MM.1S (cell line): ENCODE measurements around the gene RNASEL.

Source experiments
- DNase-seq: peaks from one replicate; pipeline ENCODE4 v3.0.0-alpha.2; 2015
- H2AFZ ChIP-seq: fragments of 300-600 bp; sonication (generic); 2 replicates; pipeline ENCODE4 v1.6.0; 2016; ENCODE audit warnings: antibody characterized with exemption, low read length
- H3F3A ChIP-seq: fragments of 300-600 bp; sonication (generic); 2 replicates; pipeline ENCODE4 v1.6.1; 2016; ENCODE audit warnings: mild to moderate bottlenecking, antibody characterized with exemption, low read length, moderate library complexity, mixed read lengths; ENCODE audit not compliant: insufficient read depth
- H3K27ac ChIP-seq: fragments of 300-600 bp; sonication (generic); 2 replicates; pipeline ENCODE4 v1.5.1; 2016; ENCODE audit warnings: mild to moderate bottlenecking, low read length
- H3K27me3 ChIP-seq: fragments of 300-600 bp; sonication (generic); replicated peaks from 2 replicates; pipeline ENCODE4 v1.6.0; 2016; ENCODE audit warnings: low read length; ENCODE audit not compliant: insufficient read depth
- H3K36me3 ChIP-seq: fragments of 300-600 bp; sonication (generic); replicated peaks from 2 replicates; pipeline ENCODE4 v1.6.1; 2016; ENCODE audit warnings: mild to moderate bottlenecking, low read length, mixed read lengths; ENCODE audit not compliant: insufficient read depth
- H3K4me1 ChIP-seq: fragments of 300-600 bp; sonication (generic); 2 replicates; pipeline ENCODE4 v1.6.1; 2016; ENCODE audit warnings: low read length, mixed read lengths
- H3K4me2 ChIP-seq: fragments of 300-600 bp; sonication (generic); 2 replicates; pipeline ENCODE4 v1.6.0; 2016; ENCODE audit warnings: low read depth, low read length
- H3K4me3 ChIP-seq: fragments of 300-600 bp; sonication (generic); 2 replicates; pipeline ENCODE4 v1.5.1; 2016; ENCODE audit warnings: low read length, mixed read lengths
- H3K79me2 ChIP-seq: fragments of 300-600 bp; sonication (generic); 2 replicates; pipeline ENCODE4 v1.6.1; 2016; ENCODE audit warnings: mixed run types, low read length, mixed read lengths
- H3K9ac ChIP-seq: fragments of 300-600 bp; sonication (generic); 2 replicates; pipeline ENCODE4 v1.6.1; 2016; ENCODE audit warnings: low read length, mixed read lengths
- H3K9me2 ChIP-seq: fragments of 300-600 bp; sonication (generic); replicated peaks from 2 replicates; pipeline ENCODE4 v1.6.1; 2016; ENCODE audit warnings: mild to moderate bottlenecking, low read length, mixed read lengths; ENCODE audit not compliant: insufficient read depth
- H3K9me3 ChIP-seq: fragments of 300-600 bp; sonication (generic); replicated peaks from 2 replicates; pipeline ENCODE4 v1.6.1; 2016; ENCODE audit warnings: mild to moderate bottlenecking, low read length, mixed read lengths; ENCODE audit not compliant: insufficient read depth
- H4K20me1 ChIP-seq: fragments of 300-600 bp; sonication (generic); 2 replicates; pipeline ENCODE4 v1.6.1; 2016; ENCODE audit warnings: mild to moderate bottlenecking, low read length, moderate library complexity, mixed read lengths; ENCODE audit not compliant: insufficient read depth
- EZH2 ChIP-seq: fragments of 300-600 bp; sonication (generic); optimal IDR thresholded peaks from 2 replicates; pipeline ENCODE3; 2017; ENCODE audit warnings: low read depth, mild to moderate bottlenecking, antibody characterized with exemption, low read length, mixed read lengths
- EZH2phosphoT487 ChIP-seq: fragments of 300-600 bp; sonication (generic); IDR thresholded peaks from 2 replicates; pipeline ENCODE4 v1.6.1; 2018; ENCODE audit warnings: antibody characterized with exemption, low read length
- TF ChIP-seq, protein P1 (sequence below): fragments of 300-600 bp; sonication (generic); IDR thresholded peaks from 2 replicates; pipeline ENCODE4 v1.5.1; 2016; ENCODE audit warnings: antibody characterized with exemption, low read length, mixed read lengths

The RNASEL gene

DNA sequence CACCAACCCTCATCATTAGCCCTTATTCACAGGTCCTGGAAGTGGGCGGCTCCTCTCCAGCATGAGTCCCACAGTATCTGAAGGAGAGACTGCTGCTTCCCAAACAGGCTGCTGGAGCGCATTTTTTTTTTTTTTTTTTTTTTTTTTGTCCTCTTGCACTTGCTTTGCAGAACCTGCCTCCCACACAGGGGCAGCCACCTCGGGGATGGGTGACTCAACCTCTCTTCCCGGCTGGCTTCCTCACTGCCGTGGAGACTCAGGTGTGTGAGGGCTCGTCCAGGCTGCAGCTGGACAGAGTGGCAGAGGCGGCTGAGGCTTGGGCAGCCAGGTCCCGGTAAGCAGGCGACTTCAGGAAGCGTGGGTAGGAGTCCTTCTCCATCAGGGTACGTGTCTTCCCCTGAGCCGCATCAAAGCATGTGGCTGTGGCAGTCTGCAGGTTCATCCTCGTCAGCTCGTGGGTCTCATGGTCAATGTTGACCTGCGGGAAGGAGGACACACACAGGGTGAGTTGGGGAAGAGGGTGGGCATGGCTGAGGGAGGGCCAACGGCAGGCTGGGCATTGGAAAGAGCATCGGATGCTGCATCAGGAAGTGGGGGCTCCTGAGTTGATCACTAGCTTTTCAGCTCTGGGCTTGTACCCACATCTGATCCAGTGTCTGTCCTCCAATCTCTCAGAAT lies 11.1 kb upstream of the RNASEL start:
- no peak for DNase-seq
- Histone ChIP-seq H3K4me1 (peaks cover 22% of the 10 kb centered on the region), H3K4me3 (no peak overlapping the region), H3K9ac (no peak overlapping the region), H3K27ac (no peak overlapping the region), H4K20me1 (no peaks in the 10 kb centered on the region), H3K9me2 (no peaks in the 10 kb centered on the region), H3K27me3 (no peaks in the 10 kb centered on the region), H3K4me2 (no peak overlapping the region), H3K79me2 (peaks cover 13% of the 10 kb centered on the region), H3K9me3 (no peaks in the 10 kb centered on the region), H2AFZ (no peak overlapping the region), H3F3A (peaks cover 5% of the 10 kb centered on the region; the same call in 1 of the 2 replicates), H3K36me3 (no peaks in the 10 kb centered on the region; the same call in 1 of the 2 replicates)
- TF ChIP-seq, protein P1, sequence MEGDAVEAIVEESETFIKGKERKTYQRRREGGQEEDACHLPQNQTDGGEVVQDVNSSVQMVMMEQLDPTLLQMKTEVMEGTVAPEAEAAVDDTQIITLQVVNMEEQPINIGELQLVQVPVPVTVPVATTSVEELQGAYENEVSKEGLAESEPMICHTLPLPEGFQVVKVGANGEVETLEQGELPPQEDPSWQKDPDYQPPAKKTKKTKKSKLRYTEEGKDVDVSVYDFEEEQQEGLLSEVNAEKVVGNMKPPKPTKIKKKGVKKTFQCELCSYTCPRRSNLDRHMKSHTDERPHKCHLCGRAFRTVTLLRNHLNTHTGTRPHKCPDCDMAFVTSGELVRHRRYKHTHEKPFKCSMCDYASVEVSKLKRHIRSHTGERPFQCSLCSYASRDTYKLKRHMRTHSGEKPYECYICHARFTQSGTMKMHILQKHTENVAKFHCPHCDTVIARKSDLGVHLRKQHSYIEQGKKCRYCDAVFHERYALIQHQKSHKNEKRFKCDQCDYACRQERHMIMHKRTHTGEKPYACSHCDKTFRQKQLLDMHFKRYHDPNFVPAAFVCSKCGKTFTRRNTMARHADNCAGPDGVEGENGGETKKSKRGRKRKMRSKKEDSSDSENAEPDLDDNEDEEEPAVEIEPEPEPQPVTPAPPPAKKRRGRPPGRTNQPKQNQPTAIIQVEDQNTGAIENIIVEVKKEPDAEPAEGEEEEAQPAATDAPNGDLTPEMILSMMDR: no peak
- no peak for TF ChIP-seq EZH2phosphoT487
- TF ChIP-seq EZH2: no peak

DNA sequence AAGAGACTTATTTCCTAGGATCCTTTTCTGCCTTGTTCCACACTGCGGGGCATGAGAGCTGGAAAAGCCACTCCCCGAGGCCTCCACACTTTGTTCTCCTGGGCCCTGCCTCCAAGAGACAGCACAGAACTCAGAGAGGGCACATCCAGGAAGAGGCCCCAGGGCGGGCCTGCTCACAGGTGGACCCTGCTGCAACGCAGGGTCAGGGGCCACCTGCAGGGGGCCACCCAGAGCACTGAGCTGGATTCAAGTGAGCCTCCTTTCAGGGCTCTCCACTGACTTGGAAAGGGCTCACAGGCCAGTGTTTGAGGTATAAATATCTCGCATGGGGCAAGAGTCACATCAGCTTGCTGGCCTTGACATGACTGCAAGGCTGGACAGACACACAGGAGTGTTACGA lies 10.3 kb upstream of the RNASEL start:
- Histone ChIP-seq H4K20me1 (peaks cover 4% of the 10 kb centered on the region; the same call in 1 of the 2 replicates), H3K4me2 (no peak overlapping the region), H3K4me3 (no peak overlapping the region), H3K79me2 (peaks cover 13% of the 10 kb centered on the region), H3K4me1 (peaks cover 18% of the 10 kb centered on the region), H3F3A (peaks cover 5% of the 10 kb centered on the region; the same call in 1 of the 2 replicates), H3K9me2 (no peaks in the 10 kb centered on the region), H3K9ac (no peak overlapping the region), H3K27ac (no peak overlapping the region), H2AFZ (no peak overlapping the region), H3K9me3 (no peaks in the 10 kb centered on the region), H3K27me3 (no peaks in the 10 kb centered on the region), H3K36me3 (no peaks in the 10 kb centered on the region; the same call in 1 of the 2 replicates)
- no peak for TF ChIP-seq EZH2
- TF ChIP-seq, protein P1: peak; percentile 60
- DNase-seq: no peak

DNA sequence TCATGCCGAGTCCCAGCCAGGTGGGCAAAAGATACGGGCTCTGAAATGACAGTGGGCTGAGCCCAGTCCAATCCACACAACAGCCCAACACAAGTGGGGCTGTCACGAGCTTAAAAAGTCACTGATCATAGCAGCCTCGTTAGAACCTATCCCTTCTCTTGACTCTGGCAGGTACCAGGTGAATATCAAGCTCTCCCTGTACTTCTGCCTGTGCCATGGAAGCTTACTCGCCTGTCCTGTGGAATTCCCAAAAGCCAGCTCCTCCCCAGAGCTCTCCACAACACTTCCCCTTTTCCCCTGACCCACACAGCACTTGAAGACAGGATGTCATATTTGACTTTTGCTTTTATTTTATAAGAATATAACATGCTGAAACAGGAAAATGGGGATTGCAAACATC lies 9.2 kb upstream of the RNASEL start:
- Histone ChIP-seq H3K4me1 (peaks cover 11% of the 10 kb centered on the region), H3K9ac (no peak overlapping the region), H3K36me3 (no peaks in the 10 kb centered on the region; the same call in 1 of the 2 replicates), H4K20me1 (peaks cover 4% of the 10 kb centered on the region; the same call in 1 of the 2 replicates), H3K9me3 (no peaks in the 10 kb centered on the region), H3F3A (peaks cover under 1% of the 10 kb centered on the region; the same call in 1 of the 2 replicates), H3K27ac (no peak overlapping the region), H2AFZ (no peak overlapping the region), H3K27me3 (no peaks in the 10 kb centered on the region), H3K79me2 (peaks cover 5% of the 10 kb centered on the region; the same call in 1 of the 2 replicates), H3K4me3 (no peak overlapping the region), H3K9me2 (no peaks in the 10 kb centered on the region), H3K4me2 (no peak overlapping the region)
- DNase-seq: no peak
- no peak for TF ChIP-seq EZH2
- TF ChIP-seq, protein P1: no peak
- TF ChIP-seq EZH2phosphoT487: no peak
